ENCODE results near the gene TSC22D4. TPM values are rescaled to one million over a fixed set of nuclear protein-coding genes. Genes with fewer than 3 reads are reported as not detected.
"Not testable (repeated sequence)": the region's sequence is repeated elsewhere in the genome, so short reads cannot be mapped to it uniquely, and the experiment has no call there.

TSC22D4 gene
- polyA plus RNA-seq, 10 donors: 30.3 to 46.3 (median 40.1) TPM

- no peak for DNase-seq
Observed at GRCh38 chr7:100476101-100476780, 2.8 kb downstream of the TSC22D4 start.

GRCh38 chr7:100475549-100475948 is 3.5 kb downstream of the TSC22D4 start:
- peak in 1 of 3 donors; percentile 62 for DNase-seq

GRCh38 chr7:100472854-100473499 is 6.0 kb downstream of the TSC22D4 start:
- DNase-seq: no peak

- DNase-seq: no peak
Observed at GRCh38 chr7:100472121-100472851, 6.7 kb downstream of the TSC22D4 start.

GRCh38 chr7:100471021-100471420 is 8.0 kb downstream of the TSC22D4 start:
- DNase-seq: no peak

GRCh38 chr7:100469227-100470044 is 9.6 kb downstream of the TSC22D4 start:
- peak; percentile 57 to 88 (median 87) for DNase-seq

GRCh38 chr7:100467638-100468373 is 11.2 kb downstream of the TSC22D4 start:
- no peak for DNase-seq

GRCh38 chr7:100466653-100467605 is 12.1 kb downstream of the TSC22D4 start:
- no peak for DNase-seq

GRCh38 chr7:100465702-100466311 is 13.2 kb downstream of the TSC22D4 start:
- DNase-seq: peak; percentile 74 to 90 (median 82)

GRCh38 chr7:100465299-100465698 is 13.7 kb downstream of the TSC22D4 start:
- DNase-seq: no peak

GRCh38 chr7:100464791-100465190 is 14.2 kb downstream of the TSC22D4 start:
- DNase-seq: no peak

GRCh38 chr7:100464210-100464660 is 14.8 kb downstream of the TSC22D4 start, which contains the start of gene SPACDR:
Gene SPACDR, minus strand, starts transcription at chr7:100464260. Its CDS starts 235 bp downstream, at chr7:100464025.
- DNase-seq: no peak

GRCh38 chr7:100457033-100457432 is 22.0 kb downstream of the TSC22D4 start:
- no peak for DNase-seq

- DNase-seq: no peak
Observed at GRCh38 chr7:100456562-100456961, 22.5 kb downstream of the TSC22D4 start.

- no peak for DNase-seq
Observed at GRCh38 chr7:100455206-100455605, 23.8 kb downstream of the TSC22D4 start.

- DNase-seq: not testable (repeated sequence)
Observed at GRCh38 chr7:100453854-100454253, 25.2 kb downstream of the TSC22D4 start.

- DNase-seq: no peak
Observed at GRCh38 chr7:100452513-100452912, 26.5 kb downstream of the TSC22D4 start.

- no peak for DNase-seq
Observed at GRCh38 chr7:100449190-100449795, 29.7 kb downstream of the TSC22D4 start.

GRCh38 chr7:100447363-100447762 is 31.7 kb downstream of the TSC22D4 start:
- DNase-seq: not testable (repeated sequence)

All from muscle of back (tissue), 11 donors.